GM19328 (cell line): ENCODE measurements around the gene FOCAD.

ENCODE experiments used
- ATAC-seq: cut with Tn5 transposase; IDR thresholded peaks from one replicate; pipeline ENCODE4 v1.9.1; 2021; ENCODE audit warnings: mild to moderate bottlenecking, moderate library complexity; ENCODE audit not compliant: unreplicated experiment

Gene FOCAD

DNA sequence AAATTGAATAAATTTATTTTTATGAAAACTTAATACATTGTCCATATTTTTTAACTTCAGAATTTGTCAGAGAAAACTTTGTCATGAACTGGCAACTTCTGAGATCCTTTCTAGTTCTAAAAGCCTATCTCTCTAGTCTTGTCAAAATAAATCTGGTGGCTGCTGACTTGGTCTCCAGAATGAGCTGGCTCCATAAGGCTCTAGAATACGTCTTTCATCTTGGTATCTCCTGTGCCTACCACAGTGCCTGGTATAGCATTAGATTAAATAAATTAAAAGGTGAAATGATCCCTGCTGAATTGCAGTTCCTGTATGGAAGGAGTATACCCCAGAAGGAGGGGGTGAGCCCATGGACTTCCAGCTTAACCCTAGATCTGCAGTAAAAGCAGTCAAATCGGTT lies 2.6 kb upstream of the FOCAD start:
- no peak for ATAC-seq

DNA sequence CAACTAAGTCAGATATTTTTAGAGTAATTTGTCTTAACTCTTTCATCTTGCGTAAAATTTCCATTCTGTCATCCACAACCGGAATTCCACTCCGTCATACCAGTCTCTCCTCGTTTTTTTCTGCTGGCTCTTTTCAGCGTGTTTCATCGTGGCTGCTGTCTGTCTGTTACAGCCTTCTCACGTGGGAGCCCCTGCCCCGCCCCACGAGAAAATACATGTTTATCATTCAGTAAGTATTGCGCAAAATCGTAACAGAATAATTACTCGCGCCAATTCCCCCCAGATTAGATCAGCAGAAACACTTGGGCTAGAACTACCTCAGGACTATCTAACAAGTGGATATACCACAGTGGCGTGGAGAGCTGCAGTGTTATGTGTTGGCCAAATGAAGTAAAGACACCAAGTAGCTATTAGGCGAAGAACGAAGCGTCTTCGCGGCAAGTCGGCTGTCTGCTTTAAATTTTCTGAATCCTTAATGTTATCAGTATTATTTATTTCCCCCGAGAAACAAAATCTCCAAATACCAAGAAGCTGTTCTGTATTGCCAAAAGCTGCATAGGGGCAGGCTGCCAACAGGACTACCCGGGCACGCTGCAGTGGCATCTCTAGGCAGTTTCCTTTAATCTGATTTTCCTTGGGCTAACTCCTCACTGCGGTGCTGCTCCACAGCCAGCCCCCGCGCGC lies 566 bp upstream of the FOCAD start:
- ATAC-seq = no peak

DNA sequence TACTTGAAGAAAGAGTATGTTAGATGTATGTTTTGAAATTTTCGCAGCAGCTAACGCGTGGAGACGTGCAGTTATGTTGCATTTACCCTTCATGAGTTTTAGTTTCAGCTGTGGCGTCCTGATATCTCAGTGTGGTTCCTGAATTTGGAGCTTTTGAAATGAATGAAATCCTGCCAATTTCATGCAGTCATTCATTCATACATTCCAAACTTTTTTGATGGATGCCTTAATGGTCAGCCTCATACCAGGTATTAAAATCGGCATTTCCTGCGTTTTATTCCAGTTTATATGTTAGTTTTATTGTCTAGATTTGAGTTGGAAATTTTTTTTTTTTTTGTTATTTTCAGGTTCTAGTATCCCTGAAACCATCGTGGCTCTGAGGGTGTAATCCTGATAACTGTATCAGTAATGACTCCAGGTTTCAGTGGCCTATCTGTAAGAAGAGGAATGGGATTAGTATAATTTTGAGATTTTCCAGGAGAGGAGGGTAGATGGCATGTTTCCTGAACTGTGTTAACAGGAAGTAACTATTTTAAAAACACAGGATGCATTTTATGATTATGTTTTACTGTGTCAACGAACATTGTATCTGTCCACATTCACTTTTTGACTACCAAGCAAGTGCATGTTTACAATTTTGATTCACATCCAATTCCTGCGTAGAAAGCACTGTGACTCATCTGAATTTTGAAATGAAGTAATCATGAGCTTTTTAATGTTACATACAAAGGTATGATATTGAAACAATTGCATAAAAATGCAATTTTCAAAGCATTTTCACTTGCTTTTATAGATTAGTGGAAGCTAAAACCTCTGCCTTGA lies 1.0 kb downstream of the FOCAD start:
- no peak for ATAC-seq

DNA sequence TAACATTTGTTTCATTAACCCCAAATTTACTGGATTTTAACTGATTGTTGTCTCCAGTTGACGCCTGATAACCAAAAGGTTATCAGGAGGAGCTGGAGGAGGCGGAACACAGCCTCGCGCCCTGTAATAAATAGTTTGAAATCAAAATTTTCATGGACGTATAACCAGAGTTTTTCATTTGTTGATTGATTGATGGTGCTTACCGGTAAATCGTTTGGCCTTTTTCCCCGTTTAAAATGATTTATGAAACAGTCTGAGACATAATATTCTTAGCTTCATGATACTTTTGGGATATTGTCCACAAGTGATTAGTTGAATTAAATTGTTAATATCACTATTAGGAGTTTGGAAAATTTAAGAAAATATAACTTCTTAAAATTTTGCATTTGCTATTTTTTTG lies 1.7 kb downstream of the FOCAD start:
- ATAC-seq = no peak

DNA sequence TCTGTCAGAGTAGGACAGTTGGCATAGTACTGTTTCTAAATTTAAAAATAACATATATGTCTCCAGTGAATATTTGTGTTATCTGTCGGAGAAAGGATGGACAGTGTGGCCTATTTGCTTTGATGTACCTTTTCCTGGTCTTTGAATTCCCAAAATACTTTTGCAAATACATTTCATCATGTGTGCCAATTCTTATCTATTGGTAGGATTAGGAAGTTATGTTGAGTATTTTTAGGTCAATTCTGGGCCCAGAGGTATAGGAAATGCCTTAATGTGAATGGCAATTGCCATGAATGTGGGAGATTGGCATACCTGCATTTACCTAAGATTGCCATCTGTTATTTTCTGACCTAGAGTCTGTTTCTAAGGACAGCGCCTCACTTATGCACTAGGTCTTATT lies 5.8 kb downstream of the FOCAD start:
- ATAC-seq = no peak

DNA sequence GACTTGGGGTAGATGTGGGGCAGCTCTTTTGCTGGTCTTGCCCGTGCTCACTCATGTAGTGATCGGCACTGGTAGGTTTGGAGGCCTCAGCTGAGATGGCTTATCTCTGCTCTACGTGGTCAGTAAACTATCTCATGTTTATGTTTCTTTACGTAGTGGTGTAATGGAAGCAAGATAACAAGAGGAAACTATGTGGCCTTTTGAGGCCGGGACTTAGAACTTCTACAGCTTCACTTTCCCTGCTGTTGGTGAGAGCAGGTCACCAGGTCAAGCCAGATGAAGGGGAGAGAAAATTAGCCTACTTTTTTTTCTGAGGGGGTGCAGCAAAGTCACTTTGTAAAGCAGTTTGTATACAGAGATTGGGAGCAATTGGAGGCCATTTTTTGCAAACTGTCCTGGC lies 8.5 kb downstream of the FOCAD start:
- ATAC-seq = no peak

DNA sequence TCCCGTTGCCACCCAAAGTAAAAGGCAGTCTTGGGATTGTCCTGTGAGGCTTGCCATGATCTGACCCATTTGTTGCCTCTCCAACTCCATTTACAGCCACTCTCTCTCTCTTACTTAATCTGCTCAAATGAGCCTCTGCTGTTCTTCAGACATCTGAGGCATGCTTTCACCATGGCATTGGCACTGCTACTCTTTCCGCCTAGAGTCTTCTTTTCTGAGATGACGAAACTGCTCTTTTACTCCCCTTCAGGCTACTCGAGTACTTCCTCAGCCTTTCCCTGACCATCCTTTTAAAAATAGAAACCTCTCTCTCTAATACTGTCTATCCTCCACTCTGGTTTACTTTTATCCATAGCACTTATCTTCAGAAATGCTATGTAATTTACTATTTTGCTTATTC lies 9.0 kb downstream of the FOCAD start:
- no peak for ATAC-seq

GRCh38 chr9:20694248-20694647 lies 10.2 kb downstream of the FOCAD start:
- no peak for ATAC-seq

DNA sequence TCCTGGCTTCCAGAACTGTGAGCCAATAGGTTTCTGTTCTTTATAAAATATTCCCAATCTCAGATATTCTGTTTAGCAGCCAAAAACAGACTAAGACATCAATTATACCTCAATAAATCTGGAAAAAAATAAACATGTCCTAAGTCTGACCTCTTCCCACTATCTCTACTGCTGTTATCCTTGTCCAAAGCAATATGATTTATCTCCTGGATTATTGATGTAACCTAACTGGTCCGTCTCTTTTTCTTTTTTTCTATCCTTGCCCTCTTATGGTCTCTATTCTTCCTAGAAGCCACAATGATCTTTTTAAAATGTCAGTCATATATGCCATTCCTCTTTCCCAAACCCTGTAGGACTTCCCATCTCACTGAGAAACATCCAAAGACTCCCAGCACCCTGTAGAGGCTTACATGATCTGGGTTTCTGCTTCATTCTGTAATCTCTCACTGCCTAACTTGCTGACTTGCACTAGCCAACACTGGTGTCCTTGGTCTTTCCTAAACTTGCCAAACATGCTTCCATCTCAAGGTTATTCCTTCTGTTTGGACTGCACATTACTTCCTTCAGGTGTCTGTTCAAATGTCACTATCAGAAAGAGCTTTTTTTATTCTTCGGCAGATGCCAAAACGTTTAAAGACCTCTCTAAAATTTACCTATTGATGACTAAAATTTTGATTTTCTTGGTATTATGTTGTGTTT lies 13.1 kb downstream of the FOCAD start:
- ATAC-seq = no peak

DNA sequence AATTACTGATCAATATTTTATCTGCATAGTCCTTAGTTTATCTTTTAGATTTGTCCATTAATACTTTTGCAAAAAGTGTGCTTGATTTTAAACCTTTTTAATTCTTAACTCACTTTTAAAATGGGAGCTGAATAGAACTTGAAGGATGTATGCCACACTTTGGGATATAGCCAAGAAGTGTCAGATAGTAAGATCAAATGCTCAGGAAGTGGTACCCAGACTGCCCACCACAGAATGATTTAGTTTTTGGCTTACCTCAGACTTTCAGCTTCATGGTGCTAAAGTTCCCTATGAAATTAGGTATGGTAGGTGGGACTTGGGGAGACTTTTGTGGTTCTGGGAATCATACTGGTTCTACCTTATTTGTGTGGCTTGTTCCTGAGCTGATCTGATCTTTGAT lies 14.7 kb downstream of the FOCAD start:
- no peak for ATAC-seq

GRCh38 chr9:20701060-20701459 lies 17.0 kb downstream of the FOCAD start:
- ATAC-seq = no peak

DNA sequence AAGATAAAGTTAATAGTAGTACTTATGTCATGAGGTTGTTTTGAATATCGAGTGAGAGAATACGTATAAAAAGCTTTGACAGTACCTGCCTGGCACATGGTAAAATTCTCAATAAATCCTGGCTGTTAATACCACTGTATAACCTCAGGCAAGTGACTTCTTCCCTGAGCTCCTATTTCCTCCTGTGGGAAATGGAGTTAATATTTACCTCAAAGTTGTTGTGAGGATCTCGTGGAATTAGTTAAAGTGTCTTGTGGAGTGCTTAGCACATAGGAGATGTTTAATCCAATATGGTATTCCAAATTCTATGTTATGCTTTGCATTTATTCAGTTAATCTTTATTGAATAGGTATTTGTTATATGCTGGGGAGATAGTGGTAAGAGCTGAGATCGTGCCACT lies 18.5 kb downstream of the FOCAD start:
- ATAC-seq = no peak

DNA sequence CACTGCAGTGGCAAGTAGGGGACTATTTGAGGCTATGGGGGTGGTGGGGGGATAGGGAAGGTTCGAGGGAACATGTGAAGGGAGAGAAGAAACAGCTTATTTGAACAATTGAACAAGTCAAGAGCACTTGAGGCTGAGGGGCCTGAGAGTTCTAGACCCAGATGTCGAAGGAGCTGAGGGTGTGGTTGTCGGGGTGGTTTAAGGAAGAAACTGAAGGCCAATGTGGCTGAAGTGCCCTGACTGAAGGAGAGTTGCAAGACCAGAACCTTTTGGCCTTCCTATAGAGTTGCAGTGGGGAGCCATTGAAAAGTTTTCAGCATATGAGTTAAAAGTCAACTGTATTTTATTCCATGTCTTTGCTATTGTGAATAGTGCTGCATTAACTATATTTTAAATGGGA lies 19.1 kb downstream of the FOCAD start:
- ATAC-seq = no peak

DNA sequence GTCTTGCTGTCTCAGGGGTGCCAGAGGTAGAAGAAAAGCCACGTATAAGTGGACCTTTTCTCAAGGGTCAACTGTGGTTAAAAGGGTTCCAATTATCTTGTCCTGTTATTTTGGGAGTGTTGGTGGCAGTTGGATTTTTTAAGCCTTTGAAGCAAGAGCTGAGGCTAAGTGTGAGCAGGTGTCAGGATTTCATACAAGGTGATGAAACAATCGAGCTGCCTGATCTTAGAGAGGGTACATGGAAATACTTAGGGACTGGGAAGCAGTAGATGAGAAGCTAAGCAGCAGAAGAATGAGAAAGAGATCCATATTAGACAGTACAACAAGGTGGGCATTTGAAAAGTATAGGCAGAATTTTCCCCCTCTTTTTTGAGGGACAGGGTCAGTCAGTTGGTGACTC lies 23.6 kb downstream of the FOCAD start:
- ATAC-seq = no peak

DNA sequence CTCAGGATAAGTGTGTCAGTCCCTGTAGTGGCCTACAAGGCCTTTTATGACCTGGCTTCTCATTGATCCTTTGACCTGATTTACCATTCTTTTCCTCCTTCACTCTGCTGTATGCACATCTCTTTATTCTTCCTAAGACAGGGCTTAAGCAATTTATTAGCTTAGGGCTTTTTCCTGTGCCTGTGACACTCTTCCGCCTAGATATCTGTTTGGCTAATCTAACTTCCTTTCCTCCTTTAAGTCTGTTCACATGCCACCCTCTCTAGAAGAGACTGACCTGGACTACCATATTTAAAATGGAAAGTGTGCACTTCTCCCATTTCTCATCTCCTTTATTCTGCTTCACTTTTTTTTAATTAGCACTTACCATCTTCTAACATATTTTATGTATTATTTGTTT lies 29.1 kb downstream of the FOCAD start:
- no peak for ATAC-seq

- no peak for ATAC-seq
Observed at GRCh38 chr9:20714442-20715415, 30.7 kb downstream of the FOCAD start.

DNA sequence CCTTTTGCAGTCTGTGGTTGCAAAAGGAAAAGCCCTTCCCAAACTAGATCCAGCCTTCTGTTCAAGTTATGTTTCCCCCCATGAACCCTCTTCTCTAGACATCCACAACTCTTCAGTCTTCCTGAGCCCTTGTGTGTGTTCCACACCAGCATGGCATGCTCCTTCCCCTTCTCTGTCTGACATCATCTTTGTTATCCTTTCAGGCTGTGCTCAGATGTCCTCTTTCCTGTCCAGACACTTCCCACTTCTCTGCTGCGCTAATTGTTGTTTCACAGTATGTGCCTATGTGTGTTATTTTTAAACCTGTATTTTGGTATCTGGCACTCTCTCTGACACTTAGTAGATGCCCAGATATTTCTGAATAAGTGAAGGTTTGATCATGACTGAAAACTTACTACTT lies 38.2 kb downstream of the FOCAD start:
- ATAC-seq = no peak

DNA sequence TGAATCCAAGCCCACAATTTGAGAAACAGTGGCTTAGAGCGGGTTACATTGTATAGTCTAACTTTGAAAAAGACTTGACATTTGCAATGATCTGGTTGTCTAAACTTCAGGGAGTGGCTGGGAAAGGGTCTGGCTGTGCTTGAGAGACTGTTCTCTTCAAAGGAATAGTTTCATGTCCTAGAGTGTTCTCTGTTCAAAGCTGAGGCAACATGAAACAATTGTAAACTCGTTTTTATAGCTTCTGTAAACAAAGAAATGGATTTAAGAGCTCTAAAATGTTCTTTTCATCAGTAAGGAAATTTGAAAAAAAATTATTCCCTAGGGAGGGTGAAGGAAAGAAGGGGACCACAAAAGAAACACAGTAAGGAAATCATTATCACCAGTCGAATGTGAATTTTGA lies 41.6 kb downstream of the FOCAD start:
- no peak for ATAC-seq

DNA sequence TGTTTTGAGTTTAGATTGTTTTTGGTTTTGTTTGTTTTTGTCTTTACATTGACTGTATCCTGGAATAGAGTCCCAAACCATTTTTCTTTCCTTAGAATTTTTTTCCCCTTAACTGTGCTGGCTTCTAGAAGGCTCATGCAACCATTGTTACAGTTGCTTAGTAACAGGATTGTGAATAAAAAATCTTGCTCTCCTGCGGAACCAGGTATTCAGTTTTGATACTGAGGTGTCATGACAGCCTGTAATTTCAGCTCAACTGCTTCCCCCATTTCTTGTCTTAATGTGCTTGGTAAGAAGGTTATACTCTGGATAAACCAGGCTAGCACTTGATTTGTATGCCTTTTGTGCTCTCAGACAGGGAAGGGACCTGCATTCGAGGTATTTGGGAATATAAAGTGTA lies 42.1 kb downstream of the FOCAD start:
- ATAC-seq = no peak

GRCh38 chr9:20728493-20729220 lies 44.6 kb downstream of the FOCAD start:
- no peak for ATAC-seq
